Glutamatergic neuron (in vitro differentiated cells): ENCODE data around the gene ARMCX5. TPM values are rescaled to one million over a fixed set of nuclear protein-coding genes. Genes with fewer than 3 reads are reported as not detected.

Experiments used
- DNase-seq: peaks from one replicate; pipeline ENCODE4 v3.0.0; 2022
- H3K27ac Mint-ChIP-seq: one replicate; pipeline ENCODE4 v1.8.0; 2020; ENCODE audit warnings: mild to moderate bottlenecking, mixed read lengths, inconsistent platforms; ENCODE audit not compliant: unreplicated experiment
- H3K27me3 Mint-ChIP-seq: one replicate; pipeline ENCODE4 v1.8.0; 2020; ENCODE audit warnings: mild to moderate bottlenecking, moderate library complexity, mixed read lengths, inconsistent platforms; ENCODE audit not compliant: unreplicated experiment
- H3K36me3 Mint-ChIP-seq: one replicate; pipeline ENCODE4 v1.8.0; 2020; ENCODE audit warnings: mild to moderate bottlenecking, mixed read lengths, inconsistent platforms; ENCODE audit not compliant: unreplicated experiment
- H3K4me1 Mint-ChIP-seq: one replicate; pipeline ENCODE4 v1.8.0; 2020; ENCODE audit warnings: mild to moderate bottlenecking, low read depth, mixed read lengths, inconsistent platforms; ENCODE audit not compliant: unreplicated experiment
- H3K4me3 Mint-ChIP-seq: one replicate; pipeline ENCODE4 v1.8.0; 2020; ENCODE audit warnings: mild to moderate bottlenecking, mixed read lengths, inconsistent platforms; ENCODE audit not compliant: unreplicated experiment
- H3K9me3 Mint-ChIP-seq: one replicate; pipeline ENCODE4 v1.8.0; 2020; ENCODE audit warnings: mild to moderate bottlenecking, moderate library complexity, mixed read lengths, inconsistent platforms; ENCODE audit not compliant: unreplicated experiment
- CTCF ChIP-seq: fragments of 200-600 bp; sonication (generic); IDR thresholded peaks from one replicate; pipeline ENCODE4 v1.5.0; 2021; ENCODE audit not compliant: partially characterized antibody, unreplicated experiment
- total RNA-seq: library from RNA; stranded (reverse); fragmentation: NEBNext Ultra II Directional; extraction: Animal tissue kit (Norgen Biotek cat#: 25700); gene quantifications from one replicate; pipeline ENCODE4 v1.2.1, GENCODE V29; 2021; ENCODE audit not compliant: unreplicated experiment

Gene ARMCX5
- total RNA-seq, 1 donor from 2014 or later = 16.2 TPM

- TF ChIP-seq CTCF = no peak
- H3K27me3 Mint-ChIP-seq = no peaks in the 10 kb centered on the region
- no peaks in the 10 kb centered on the region for H3K4me1 Mint-ChIP-seq
- no peak for DNase-seq
- no peaks in the 10 kb centered on the region for H3K9me3 Mint-ChIP-seq
- H3K36me3 Mint-ChIP-seq = no peaks in the 10 kb centered on the region
- no peak overlapping the region for H3K4me3 Mint-ChIP-seq
- no peak overlapping the region for H3K27ac Mint-ChIP-seq
Observed at GRCh38 chrX:102593367-102593766, 5.9 kb upstream of the ARMCX5 start.

GRCh38 chrX:102599951-102600579 lies 750 bp downstream of the ARMCX5 start:
- no peaks in the 10 kb centered on the region for H3K27me3 Mint-ChIP-seq
- H3K27ac Mint-ChIP-seq = peak overlapping the region; percentile 98
- peaks cover 7% of the 10 kb centered on the region for H3K9me3 Mint-ChIP-seq
- H3K36me3 Mint-ChIP-seq = peaks cover 5% of the 10 kb centered on the region
- H3K4me3 Mint-ChIP-seq = peak overlapping the region; percentile 97
- no peak for DNase-seq
- H3K4me1 Mint-ChIP-seq = peaks cover 10% of the 10 kb centered on the region
- no peak for TF ChIP-seq CTCF

GRCh38 chrX:102604327-102604726 lies 5.0 kb downstream of the ARMCX5 start:
- TF ChIP-seq CTCF = no peak
- no peak overlapping the region for H3K27ac Mint-ChIP-seq
- no peak for DNase-seq
- peaks cover 6% of the 10 kb centered on the region for H3K9me3 Mint-ChIP-seq
- H3K4me1 Mint-ChIP-seq = peaks cover 10% of the 10 kb centered on the region
- no peaks in the 10 kb centered on the region for H3K27me3 Mint-ChIP-seq
- peaks cover 5% of the 10 kb centered on the region for H3K36me3 Mint-ChIP-seq
- no peak overlapping the region for H3K4me3 Mint-ChIP-seq

GRCh38 chrX:102606115-102606514 lies 6.8 kb downstream of the ARMCX5 start:
- Mint-ChIP-seq H3K27me3 (no peaks in the 10 kb centered on the region), H3K9me3 (no peaks in the 10 kb centered on the region), H3K4me1 (peaks cover 6% of the 10 kb centered on the region), H3K36me3 (peaks cover 5% of the 10 kb centered on the region), H3K4me3 (no peak overlapping the region), H3K27ac (no peak overlapping the region)
- DNase-seq = no peak
- no peak for TF ChIP-seq CTCF

GRCh38 chrX:102610905-102611304 lies 11.6 kb downstream of the ARMCX5 start:
- Mint-ChIP-seq H3K27ac (no peak overlapping the region), H3K27me3 (no peaks in the 10 kb centered on the region), H3K9me3 (no peaks in the 10 kb centered on the region), H3K36me3 (no peaks in the 10 kb centered on the region), H3K4me1 (no peaks in the 10 kb centered on the region), H3K4me3 (no peak overlapping the region)
- no peak for TF ChIP-seq CTCF
- DNase-seq = no peak
